Forelimb muscle (tissue), 1 donor: ENCODE data around the gene COMT. TPM values are rescaled to one million over a fixed set of nuclear protein-coding genes. Genes with fewer than 3 reads are reported as not detected.
"Not testable (repeated sequence)": the region's sequence is repeated elsewhere in the genome, so short reads cannot be mapped to it uniquely, and the experiment has no call there.

Experiments used
- DNase-seq: peaks from one replicate; pipeline ENCODE4 v3.0.0-alpha.2; 2013; ENCODE audit warnings: low read depth
- polyA plus RNA-seq: library from polyadenylated mRNA; unstranded; fragments of 120-200 nt; gene quantifications from one replicate; pipeline ENCODE4 v1.2.1, GENCODE V29; 2013; ENCODE audit not compliant: insufficient read length

Gene COMT
- polyA plus RNA-seq = 90.1 TPM

DNA sequence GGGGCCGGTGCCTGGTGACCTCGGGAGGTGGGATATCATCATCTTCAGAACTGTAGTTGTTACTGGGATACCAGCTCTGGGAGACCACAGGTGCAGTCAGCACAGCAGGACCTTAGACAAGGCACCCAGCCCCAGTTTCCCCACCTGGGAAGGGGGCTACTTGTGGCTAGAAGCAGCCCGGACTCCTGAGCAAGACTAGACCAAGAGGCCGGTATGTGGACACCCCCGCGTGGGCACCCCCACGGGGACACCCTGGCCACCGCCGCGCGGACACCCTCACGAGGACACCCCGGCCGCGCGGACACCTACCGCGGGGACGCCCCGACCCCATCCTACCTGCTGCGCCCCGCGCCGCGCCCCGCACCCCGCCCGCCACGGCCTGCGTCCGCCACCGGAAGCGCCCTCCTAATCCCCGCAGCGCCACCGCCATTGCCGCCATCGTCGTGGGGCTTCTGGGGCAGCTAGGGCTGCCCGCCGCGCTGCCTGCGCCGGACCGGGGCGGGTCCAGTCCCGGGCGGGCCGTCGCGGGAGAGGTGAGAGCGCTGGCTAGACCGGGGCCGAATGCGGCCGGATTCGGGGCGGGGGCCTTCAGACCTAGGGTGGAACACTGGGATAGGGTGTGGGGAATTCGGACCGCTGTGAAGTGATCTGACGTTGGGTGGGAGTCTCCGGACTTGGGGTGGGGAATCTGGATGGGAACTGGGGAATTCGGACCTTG, at the start of gene COMT, which contains the start of gene TXNRD2:
COMT (plus strand) TSS at position 408 of the 718 bp plus-strand sequence. CDS start 20,755 bp downstream, outside the sequence.
TXNRD2 (minus strand) TSS at position 454 of the 718 bp plus-strand sequence; CDS start at position 439, 15 bp downstream.
- no peak for DNase-seq

DNA sequence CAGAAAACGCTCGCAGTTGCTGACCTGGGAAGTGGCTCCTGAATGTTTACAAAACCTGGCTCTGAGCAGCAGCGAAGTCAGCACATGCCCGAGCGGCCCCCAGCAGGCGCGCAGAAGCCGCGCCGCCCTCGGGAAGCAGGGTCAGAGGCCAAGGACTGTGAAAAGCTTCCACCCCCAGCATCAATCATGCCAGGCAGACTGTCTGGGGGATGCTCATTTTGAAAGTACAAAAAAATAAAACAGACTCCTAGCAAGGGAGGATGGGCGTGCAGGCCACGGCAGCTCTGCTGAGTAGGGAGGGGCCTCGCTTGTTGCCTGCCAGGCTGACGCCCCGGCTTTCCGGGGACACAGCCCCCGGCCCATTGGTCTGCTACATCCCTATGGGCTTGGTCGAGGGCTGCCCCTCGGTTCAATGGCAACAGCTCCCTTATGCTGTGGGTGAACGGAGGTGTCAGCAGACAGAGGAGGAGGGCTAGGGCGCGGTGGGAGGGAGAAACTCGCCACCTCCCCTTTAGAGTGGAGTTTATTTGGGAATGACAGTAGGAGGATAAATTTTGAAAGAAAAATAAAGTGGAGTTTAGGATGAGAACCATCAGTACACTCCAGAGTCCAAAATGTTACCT, 49.2 kb upstream of the COMT start:
- no peak for DNase-seq

DNA sequence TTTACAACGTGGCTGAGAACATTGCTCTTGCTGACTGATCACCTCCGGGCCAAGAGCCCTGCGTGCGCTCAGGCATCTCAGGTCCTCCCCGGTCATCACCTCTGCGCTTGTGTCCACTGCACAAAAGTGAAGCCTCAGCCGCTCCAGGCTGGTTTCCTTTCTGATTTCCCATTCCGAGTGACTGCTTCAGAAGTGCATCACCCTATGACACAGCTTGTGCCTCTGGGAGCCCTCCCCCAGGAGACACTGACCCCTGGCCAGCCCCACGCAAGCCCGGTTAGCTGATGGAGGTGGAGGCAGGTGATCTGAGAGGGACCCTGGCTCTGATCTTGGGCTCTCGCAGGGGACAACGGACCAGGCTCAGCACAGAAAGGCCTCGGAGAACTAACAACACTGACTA, 48.6 kb upstream of the COMT start:
- DNase-seq = no peak

DNA sequence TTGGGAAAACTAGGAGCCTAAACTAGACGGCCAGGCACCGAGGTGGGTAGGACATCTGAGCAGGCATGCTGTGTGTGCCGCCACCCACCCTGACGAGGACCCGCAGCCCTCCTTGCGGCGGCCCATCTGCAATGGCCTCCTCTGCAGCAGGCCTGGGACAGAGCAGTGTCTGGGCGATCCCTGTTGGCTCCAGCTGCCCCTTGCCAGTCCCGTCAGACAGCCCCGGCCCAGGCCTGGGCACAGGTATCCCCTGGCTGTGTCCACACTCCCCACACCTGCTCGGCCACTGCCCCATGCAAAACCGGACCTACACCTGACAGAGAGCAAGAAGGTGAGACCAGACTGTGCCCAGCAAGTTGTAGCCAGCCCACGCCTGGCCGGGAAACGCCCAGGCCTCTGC, 48.2 kb upstream of the COMT start:
- DNase-seq = no peak

DNA sequence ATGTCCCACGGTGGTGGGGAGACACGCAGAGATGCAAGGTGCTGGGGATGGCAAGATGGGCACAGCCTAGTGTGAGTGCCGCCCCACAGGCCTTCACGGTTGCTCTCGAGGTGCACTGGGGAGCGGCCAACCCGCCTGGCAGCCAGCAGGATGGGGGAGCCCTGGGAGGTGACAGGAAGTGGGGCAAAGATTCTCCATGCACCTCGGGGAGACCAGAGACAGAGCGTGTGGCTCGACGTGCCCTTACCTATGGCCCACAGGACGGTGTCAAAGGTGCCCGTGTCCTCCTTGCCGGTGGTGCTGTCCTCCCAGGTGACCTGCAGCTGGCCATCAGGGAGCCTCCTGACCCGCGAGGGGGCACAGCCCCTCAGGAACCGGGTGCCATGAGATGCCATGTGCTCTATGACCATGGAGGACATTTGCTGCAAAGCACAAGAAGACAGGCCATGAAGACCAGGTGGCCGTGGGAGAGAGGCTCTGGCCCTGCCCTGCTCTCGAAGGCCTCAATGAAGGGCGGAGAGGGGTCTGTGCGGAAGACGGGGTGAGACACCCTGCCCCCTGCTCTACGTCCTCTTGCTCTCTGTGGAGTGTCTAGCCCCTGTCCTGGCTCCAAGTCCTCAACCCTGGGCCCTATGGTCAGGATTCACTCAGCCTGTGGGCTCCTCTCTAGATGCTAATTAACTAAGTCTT, 46.3 kb upstream of the COMT start:
- no peak for DNase-seq

DNA sequence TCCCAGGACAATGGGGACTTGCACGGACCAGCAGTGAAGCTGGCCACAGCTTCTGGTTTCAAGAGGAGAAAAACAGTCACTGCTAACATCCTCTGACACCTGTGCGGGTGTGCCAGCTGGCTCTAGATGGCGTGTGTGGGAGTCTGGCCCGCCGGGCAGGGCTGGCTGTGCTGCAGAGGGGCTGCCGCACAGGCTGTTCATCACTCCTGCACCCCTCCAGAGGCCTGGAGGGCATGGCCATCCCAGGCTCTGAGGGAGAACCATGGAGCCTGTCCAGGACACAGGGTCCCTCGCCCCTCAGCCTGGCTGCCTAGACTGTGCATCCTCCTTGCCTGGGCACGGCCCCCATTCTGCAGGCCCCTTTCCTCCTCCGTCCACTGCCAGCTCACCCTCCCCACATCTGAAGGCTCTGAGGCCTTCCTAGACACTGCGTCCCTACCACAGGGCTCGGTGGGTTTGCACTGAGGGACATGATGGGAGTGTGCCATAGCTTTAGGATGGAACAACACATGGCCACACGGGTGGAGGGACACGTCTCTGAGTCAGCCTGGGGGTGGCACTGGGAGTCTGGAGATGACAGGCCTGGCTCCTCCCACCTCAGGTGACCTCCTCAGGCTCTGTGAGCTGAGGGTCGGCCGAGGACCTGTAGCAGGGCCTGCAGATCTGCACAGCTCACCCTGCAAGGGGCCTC, 44.8 kb upstream of the COMT start:
- no peak for DNase-seq

DNA sequence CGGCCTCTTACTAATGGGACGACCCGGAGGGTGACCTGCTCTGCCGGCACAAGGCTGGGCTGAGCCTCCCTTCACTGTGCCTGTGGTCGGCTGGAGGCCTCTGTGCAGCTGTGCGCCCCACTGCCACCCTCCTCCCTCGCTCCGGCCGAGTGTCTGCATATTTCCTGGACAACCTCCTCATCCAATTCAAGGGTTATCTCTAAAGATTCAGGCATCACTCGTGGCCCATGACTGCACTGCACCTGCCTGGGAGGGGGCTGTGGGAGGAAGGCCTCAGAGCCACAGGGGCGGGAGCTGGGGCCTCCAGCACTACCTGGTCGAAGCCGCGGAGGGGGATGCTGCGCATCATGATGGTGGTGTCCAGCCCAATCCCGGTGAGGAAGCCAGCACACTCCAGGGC, 43.8 kb upstream of the COMT start:
- DNase-seq = no peak

DNA sequence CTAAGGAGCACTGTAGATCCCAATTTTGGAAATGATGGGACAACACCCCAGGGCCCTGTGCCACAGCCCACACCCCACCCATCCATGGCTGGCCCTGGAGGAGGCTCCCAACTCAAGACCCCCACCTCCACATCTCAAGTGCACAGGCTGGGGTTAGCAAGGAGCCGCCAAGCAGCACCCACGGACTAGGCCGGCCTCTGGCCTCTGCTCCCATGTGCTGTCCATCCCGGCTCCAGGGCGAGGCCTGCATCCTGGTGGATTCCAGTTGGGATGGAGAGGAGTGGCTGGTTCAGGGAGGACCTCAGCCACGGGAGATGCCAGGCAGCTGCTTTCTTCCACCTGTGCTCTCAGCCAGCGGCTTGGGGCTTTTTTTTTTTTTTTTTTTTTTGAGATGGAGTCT, 43.4 kb upstream of the COMT start:
- no peak for DNase-seq

DNA sequence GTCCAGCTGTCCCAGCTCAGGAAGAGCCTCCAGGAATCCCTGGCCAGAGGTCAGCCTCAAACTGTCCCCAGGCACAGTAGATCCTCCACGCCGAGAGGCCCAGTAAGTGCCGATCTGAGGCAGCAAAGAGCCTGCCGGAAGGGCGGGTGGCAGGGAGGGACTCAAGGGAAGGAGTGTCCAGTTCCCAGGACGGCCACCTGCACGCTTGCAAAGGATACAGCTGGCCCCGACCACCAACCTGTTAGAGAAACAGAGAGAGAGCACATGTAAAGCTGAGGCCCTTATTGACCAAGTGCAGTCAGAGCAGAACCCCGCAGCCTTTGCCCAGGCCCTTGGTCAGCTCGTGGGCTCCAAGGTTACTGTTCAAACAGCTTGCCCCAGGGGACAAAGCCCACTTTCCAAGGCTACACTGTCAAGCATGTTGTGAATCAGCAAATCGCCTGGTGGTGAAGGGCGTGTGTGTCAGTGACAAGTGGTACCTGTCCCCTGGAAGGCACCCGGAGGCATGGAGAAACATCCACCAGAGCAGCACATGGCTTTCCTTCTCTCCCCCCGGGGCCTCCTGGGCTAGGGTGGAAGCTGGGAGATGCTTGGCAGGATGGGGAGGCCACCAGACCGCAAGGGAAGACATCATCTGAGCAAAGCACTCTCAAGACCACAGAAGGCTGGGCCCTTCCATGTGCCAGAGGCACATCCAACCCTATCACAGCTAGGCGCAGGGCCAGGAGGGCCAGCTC, 42.6 kb upstream of the COMT start:
- DNase-seq = no peak

DNA sequence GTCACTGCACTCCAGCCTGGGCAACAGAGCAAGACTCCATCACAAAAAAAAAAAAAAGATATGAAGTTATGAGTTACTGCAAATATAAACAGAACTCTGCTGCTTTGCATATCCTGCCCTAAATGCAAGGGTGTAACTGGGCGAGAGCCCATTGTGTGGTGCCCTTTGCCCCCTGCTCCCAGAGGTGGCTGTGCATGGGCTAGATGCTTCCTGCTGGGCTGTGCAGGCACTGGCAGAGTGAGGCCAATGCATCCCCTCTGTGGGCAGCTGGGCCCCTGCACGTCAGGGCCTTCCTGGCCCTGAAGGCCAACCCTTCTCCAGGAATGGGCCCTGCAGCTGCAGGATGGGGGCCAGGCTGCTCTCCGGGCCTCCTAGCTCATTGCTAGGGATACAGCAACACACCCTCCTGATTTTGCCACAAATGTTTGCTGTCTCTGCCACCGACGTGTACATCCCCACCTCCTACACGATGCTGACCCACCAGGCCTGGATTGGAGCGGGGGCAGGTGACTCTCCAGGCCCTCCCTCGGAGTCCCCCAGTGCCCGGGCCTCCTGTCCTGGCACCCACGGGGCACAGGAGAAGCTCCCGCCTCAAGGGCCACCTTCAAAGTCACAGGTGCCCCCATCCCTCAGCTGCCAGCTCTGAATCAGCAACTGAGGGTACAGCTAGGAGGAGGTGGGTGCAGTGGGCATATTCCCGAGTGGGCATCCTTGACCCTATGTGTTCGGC, 40.7 kb upstream of the COMT start:
- no peak for DNase-seq

DNA sequence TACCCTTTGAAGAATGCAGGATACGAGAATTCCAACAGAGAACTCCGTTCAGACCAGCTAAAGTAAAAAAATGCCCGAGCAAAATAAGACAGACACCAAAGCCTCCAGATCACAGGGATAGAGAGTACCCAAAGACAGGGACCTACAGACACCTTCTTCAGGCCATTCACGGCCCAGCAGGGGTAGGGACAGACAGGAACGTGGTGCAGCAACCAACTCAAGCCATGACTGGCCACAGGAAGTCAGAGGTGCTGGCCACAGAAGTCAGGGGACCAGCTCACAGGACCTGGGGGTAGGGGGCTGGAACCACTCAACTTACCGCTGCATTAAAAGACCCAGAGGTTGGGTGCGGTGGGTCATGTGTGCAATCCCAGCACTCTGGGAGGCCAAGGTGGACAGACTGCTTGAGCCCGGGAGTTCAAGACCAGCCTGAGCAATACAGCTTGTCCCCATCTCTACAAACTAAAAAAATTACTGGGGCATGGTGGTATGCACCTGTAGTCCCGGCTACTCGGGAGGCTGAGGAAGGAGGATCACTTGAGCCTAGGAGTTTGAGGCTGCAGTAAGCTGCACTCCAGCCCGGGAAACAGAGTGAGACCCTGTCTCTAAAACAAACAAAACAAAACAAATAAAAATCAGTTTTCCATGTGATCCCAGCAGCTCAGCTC, 39.9 kb upstream of the COMT start:
- no peak for DNase-seq

DNA sequence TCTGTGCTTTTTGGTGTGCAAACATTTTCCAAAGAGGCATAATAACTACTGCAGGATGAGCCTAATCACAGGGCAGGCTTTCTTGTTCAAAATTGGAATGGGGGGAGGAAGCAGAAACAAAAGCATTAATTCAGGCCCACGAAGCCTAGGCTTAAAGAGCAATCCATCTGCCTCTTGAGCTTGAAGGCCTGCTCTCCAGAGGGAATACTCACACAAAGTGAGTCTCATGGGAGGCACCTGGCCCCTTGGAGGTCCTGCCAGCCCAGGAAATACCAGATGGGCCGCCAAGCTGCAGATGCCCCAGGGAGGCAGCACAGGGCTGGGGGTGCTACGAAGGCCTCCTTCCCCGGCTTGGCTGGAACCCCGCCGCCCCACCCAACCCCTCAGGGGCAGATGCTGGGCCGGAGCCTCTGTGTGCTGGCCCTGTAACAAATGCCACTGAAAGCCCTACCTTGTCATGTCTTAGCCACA, 39.3 kb upstream of the COMT start:
- no peak for DNase-seq

DNA sequence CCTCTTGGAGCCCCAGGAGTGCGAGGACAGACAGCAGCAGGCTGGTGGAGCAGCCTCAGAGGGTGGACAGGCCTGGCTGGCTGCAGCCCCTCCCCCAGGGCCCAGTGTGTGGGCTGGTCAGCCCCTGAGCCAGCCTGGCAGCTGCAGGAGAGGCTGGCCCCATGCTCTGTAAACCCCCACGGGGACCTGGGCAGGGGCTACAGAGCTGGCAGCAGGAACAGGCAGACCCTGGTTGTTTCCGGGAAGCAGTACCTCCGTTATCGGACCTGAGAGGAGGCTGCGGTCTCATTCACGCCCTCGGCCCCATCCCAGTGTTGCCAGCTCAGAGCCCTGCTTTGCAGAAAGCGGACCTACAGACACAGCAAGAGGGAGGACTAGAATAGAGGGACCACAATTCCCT, 38.5 kb upstream of the COMT start:
- DNase-seq = no peak

DNA sequence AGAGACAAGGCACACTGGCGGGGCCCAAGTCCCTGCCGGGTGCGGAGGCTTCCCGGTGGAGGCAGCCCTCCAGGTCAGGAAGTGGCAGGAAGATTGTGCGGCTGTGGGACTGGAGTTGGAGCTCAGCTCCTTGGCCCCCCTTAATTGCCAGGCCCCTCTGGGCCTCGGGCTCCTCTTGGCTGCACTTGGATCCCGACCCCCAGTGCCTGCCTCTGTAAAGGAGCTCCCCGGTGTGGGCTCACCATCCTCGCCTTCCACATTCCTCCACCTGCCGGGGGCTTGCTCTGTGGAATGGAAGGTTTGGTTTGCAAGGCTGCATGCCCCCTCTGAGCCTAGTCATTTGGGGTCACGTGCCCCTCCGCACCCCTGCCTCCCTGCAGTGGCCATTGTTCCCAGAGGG, 38.1 kb upstream of the COMT start:
- no peak for DNase-seq

DNA sequence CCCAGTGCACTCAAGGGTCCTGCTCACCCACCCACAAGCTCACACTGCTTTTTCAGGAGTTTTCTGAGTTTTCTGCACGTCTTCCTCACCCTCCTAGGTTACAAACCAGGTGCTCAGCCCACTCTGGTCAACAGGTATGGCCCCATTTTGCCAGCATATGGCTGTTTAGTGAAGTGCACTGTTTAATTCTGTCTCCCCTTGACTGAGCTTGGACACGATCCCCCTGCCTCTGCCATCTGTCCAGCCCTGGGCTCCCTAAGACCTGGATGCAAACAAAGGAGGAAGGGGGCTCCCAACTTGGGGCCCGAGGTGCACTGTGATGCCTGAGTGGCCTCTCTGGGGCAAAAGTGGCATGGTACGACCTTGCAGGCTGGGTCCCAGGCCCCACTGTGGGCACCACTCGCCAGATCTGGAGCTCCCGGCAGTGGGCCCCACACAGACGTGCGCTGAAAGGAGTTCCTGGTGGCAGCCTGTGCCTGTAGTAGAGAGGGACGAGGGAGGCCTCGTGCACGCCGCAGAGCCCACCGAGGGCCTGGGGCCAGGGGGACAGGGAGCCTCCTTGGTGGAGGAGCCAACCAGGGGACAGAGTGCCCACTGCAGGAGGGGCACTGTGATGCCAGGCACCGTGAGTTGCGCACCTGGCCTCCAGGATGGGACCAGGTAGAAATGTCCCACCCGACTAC, 37.3 kb upstream of the COMT start:
- no peak for DNase-seq

DNA sequence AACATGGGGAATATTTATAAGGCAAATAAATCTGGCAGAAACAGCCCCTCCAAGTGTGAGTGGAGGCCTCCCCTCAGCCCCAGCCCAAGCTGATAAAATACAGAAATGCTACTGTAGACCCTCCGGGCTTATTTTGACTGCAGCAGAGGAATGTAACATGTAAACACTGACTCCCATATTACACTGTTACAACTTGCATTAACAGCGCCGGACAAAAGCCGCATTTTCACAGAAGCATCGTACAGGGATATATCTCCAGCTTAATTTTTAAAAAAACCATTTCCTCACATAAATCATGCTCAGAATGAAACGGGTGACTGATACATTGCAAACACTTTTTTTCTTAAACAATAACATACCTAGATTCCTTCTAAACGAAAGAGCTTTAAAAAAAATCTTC, 36.6 kb upstream of the COMT start:
- no peak for DNase-seq

DNA sequence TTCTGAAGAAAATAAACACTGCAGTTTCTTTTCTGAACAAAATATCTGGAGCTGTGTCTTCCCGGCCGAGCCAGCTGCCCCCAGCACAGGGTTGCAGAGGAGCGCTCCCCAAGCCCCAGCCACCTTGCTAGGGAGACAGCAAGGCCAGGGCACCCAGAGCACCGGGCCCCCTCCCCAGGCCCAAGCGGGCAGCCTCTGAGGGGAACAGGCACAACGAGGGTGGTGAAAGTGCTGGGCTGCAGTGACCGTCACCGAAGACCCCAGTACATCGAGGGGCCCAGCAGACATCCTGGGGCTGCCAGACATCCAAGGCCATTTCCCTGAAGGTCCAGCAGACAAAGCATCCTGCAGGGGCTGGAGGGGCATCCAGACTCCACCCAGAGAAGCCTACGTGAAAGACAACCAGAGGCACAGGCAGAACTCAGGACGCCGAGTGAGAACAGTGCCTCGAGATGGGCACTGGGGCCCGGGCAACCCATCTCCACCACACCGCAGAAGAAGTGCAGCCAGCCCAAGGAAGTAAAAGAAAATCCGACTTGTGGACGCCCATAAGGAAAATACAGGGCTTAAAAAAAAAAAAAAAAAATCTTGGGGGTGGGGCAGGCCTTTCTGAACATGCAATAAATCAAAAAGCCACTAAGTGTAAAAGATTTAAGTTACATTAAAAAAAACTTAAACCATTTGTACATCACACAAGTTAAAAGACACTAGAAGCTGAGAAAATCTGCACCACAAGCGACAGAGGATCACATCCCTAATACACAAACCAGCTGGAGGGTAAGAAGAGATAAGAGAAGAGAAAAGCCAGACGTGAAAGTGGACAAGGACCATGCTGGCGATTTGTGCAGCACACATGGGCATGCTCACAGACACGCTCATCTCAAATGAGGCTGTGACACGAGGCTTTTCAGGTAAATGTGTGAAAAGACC, 36.0 kb upstream of the COMT start:
- no peak for DNase-seq

DNA sequence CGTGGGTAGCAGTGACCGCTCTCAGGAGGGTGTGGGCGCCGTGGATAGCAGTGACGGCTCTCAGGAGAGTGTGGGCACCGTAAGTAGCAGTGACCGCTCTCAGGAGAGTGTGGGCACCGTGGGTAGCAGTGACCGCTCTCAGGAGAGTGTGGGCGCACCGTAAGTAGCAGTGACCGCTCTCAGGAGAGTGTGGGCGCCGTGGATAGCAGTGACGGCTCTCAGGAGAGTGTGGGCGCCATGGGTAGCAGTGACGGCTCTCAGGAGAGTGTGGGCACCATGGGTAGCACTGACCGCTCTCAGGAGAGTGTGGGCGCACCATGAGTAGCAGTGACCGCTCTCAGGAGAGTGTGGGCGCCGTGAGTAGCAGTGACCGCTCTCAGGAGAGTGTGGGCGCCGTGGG, 34.7 kb upstream of the COMT start:
- DNase-seq = not testable (repeated sequence)
